GM19023 (cell line): Measurements from ENCODE around the gene MTCH2.
"Not testable (repeated sequence)": the region's sequence is repeated elsewhere in the genome, so short reads cannot be mapped to it uniquely, and the experiment has no call there.

Experiments used
- ATAC-seq: cut with Tn5 transposase; IDR thresholded peaks from one replicate; pipeline ENCODE4 v1.9.1; 2021; ENCODE audit warnings: mild to moderate bottlenecking, moderate library complexity; ENCODE audit not compliant: unreplicated experiment

The MTCH2 gene

DNA sequence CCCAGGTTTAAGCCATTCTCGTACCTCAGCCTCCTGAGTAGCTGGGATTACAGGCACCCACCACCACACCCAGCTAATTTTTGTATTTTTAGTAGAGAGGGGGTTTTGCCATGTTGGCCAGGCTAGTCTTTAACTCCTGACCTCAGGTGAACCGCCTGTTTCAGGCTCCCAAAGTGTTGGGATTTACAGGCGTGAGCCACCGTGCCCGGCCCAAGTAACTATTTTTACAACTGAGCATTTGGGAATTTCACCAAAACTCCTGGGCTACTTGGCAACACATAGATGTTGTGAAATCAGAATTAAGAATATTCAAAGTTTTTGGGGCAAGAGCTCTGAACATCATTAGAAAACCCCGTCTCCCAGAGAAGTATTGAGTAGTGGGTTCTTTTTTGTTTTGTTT is 1.9 kb downstream of the MTCH2 start:
- ATAC-seq = not testable (repeated sequence)

- ATAC-seq = not testable (repeated sequence)
Observed at GRCh38 chr11:47636331-47636730, 6.0 kb downstream of the MTCH2 start.

DNA sequence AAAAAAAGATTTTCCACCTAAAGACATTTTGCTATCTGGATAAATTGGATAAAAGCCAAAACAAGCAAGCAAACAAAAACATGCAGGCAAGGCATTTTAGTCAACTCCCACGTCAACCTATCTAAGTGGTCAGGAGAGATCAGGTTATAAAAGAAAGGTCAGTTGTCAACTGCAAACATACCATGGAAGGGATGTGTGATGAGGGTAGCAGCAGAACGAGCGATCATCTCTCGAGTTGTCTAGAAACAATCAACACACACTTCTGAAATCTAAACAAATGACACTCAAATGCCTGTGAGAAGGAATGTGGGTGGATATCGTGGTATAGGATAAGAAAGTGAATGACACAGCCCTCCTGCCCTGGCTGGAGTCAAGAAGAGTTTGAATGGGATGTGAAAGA is 10.9 kb downstream of the MTCH2 start:
- no peak for ATAC-seq

- no peak for ATAC-seq
Observed at GRCh38 chr11:47628026-47628425, 14.3 kb downstream of the MTCH2 start.

- ATAC-seq = no peak
Observed at GRCh38 chr11:47626234-47626633, 16.1 kb downstream of the MTCH2 start.

- no peak for ATAC-seq
Observed at GRCh38 chr11:47620836-47621378, 21.5 kb downstream of the MTCH2 start.

DNA sequence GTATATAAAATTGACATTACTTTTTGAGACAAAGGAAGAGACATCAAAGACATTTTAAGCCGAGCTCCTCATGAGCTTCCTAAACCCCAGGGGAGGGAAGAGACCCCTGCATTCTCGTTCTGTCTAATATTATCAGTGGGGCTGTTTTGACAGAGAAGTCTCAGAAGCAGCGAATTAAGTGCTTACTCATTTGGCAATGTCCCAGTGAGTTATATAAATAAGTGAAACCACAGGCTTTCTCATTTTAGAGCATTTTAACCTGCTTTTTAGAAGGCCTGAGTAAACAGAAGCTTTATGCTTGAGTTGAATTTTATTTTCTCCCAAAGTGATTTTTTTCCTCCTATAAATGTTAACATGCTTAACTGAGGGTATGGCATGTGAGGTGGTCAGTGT is 24.9 kb downstream of the MTCH2 start:
- ATAC-seq = no peak

- no peak for ATAC-seq
Observed at GRCh38 chr11:47616726-47617416, 25.5 kb downstream of the MTCH2 start.

GRCh38 chr11:47615249-47615648 is 27.1 kb downstream of the MTCH2 start:
- no peak for ATAC-seq

DNA sequence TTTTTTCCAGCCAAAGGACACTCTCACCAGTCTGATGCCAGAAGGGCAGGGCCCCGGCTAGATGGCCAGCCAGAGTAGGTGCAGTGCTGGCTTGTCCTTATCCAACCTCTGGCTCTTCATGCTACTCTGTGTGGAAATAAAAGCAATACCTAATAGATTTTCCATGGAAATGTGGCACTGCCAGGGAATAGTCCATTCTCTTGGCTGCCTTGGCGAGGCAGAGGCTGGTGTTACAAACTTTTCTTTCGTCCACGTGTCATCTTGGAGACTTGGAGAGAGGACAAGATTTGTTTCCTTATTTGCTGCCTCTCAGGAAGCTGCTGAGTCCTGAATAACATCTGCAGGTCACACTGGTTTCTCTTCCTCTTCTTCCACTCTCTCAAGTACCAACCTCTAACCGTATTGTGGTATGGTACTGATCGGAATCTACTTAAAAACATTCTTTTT is 31.0 kb downstream of the MTCH2 start:
- peak; percentile 74 for ATAC-seq

DNA sequence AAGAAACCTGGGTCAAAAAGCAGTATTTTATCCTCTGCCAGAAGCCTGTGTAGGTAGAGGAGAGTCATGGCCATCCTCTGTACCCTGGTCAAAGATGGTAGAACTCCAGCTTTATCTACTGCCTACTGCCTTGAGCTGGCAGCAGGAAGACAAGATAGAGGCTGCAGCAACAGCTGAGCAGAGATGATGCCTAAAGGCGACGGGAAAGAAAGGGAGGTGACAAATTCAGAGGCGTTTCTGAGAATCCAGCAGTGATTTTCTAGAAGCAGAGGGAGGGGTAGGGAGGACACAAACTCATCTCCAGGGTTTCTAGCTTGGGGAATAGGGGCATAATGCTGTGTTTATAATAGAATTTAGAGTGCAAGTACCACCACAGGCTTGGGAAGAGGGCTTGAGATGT is 32.7 kb downstream of the MTCH2 start:
- ATAC-seq = no peak

DNA sequence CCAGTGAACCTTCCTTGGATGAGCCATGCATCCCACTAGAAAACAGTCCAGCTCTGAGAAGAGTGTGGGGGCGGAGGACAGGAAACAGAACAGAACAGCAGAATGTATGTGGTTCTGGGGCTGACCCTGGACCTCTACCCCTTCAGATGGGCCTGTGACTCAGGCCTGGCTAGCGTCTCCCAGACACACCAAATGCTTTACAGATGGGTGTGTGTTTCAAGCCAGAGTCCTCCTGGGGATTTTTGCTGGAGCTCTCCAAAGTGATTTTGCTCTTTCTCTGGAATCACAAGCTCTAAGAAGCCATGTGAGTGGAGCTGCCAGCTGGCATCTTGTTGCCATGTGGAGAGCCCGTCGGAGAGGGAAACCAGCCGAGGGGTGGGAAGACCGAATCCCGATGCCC is 35.0 kb downstream of the MTCH2 start:
- ATAC-seq = no peak

- no peak for ATAC-seq
Observed at GRCh38 chr11:47606731-47607130, 35.6 kb downstream of the MTCH2 start.

DNA sequence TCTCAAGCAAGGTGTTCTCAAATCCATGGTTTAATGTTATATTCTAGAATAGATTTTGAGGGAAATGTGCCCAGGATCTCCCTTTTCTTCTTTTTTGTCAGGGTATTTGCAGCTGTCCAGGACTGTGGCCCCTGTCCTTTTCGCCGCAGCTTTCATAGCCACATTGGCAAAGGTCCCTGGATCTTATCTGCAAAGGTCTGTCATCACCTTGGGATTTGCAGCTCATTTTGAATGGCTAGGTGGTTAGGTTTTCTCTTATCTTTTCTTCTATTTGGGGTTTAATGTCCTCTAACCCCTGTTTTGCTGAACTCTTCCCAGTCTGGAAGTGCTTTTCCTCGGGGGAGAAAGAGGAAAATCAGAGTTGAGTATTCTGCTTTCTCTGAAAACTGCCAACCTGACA is 36.4 kb downstream of the MTCH2 start:
- ATAC-seq = no peak

DNA sequence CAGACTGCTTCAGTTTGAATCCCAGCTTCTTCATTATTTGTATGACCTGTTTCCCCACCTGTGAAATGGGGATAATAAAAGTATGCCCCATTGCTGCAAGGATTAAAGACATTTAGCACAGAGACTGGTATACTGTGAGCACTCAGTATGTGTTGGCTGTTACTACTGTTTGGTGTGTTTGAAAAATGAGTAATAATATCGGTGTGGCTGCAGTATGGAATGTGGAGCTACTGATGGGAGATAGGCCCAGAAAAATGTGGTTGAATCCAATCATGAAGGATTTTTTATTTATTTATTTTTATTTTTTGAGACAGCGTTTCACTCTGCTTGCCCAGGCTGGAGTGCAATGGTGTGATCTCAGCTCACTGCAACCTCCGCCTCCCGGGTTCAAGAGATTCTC is 39.1 kb downstream of the MTCH2 start:
- ATAC-seq = no peak

DNA sequence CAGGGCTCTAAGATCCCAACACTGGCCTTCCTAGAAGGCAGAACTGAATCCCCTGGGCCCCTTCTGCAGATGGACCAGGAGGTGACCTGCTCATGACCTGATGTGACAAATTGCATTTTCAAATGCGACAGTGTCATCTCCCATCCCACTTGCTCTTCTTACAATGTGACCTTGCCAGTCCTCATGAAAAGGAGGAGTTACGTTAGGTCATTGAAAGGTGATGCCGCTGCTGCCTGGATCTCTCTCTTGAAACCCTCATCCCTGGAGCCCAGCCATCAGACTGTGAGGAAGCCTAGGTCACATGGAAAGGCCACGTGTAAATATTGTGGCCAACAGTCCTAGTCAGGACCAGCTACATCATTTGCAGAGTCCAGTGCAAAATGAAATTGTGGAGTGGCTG is 42.5 kb downstream of the MTCH2 start:
- ATAC-seq = no peak

DNA sequence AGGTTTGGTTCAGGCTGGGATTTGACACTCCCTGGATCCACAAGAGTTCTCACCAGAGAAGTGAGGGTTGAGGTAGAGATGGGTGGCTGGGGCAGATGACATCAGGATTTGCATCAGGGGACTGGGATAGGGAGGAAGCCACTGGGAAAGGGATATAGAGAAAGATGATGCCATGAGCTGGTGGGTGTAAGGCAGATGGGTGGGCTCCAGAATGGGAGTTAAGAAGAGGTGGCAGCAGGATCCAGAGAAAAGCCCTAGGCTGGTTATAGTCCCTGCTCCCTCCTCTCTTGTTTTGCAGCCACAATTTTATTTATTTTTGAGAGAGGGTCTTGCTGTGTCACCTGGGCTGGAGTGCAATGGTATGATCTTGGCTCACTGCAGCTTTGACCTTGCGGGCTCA is 46.4 kb downstream of the MTCH2 start:
- no peak for ATAC-seq

- ATAC-seq = no peak
Observed at GRCh38 chr11:47595029-47595428, 47.3 kb downstream of the MTCH2 start.

GRCh38 chr11:47593934-47594855 is 48.2 kb downstream of the MTCH2 start, which contains the start of gene C1QTNF4:
Gene C1QTNF4, minus strand, starts transcription at chr11:47594411. Its CDS starts 3,601 bp downstream, at chr11:47590810.
- ATAC-seq = no peak

DNA sequence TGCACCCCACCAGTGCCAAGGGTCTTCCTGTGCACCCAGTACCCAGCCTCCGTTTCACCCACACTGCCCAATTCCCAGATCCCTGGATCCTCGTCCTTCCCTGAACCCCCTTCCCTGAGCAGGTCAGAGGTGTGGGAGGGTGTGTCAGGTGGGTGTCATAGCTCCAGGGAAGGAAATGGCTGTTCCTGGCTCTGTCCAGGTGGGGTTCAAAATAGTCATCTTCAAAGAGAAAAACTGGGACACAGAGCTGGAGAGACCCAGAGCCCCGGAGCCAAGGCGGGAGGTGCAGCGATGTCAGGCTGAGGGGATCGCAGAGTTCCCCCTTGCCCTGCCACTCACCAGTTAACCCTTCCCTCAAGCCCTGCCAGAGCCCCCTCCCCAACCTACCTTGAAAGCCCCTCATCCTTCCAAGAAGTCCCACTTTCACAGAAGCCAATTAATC is 48.8 kb downstream of the MTCH2 start:
- no peak for ATAC-seq

- no peak for ATAC-seq
Observed at GRCh38 chr11:47592970-47593369, 49.4 kb downstream of the MTCH2 start.

GRCh38 chr11:47592251-47592650 is 50.1 kb downstream of the MTCH2 start:
- no peak for ATAC-seq
